Common myeloid progenitor, CD34-positive (primary cell): ENCODE results near the gene TMEM208.

Source experiments
- CTCF ChIA-PET: fragments of 350-600 bp; sonication (Branson Sonifier 250); formaldehyde crosslinking; loops from one replicate; lab custom pipeline; 2021; ENCODE audit warnings: antibody characterized with exemption; lab: Charles Lee
- POLR2A ChIA-PET: fragments of 350-600 bp; sonication (Branson Sonifier 250); formaldehyde crosslinking; loops from one replicate; lab custom pipeline; 2021; ENCODE audit warnings: antibody characterized with exemption; lab: Charles Lee
- DNase-seq, 3 donors: peaks; one replicate each; pipeline versions ENCODE4 v3.0.0 to v3.0.0-alpha.2; 2013
- H3K27ac ChIP-seq, 2 experiments: 1 replicate in 1 of 2; 2 replicates in 1 of 2; pipeline ENCODE4 v1.7.0; 2013; ENCODE audit warnings: inconsistent platforms in 2 of 2, low read length in 2 of 2, mild to moderate bottlenecking in 2 of 2, low read depth in 1 of 2, moderate library complexity in 1 of 2; ENCODE audit not compliant: severe bottlenecking in 2 of 2, insufficient read depth in 1 of 2, poor library complexity in 1 of 2
- H3K27me3 ChIP-seq, 5 experiments: replicated peaks in 2 of 5; 1 replicate in 3 of 5; 2 replicates in 2 of 5; pipeline versions ENCODE4 v1.6.1 to v1.7.0; 2013; ENCODE audit warnings: low read length in 4 of 5, mild to moderate bottlenecking in 2 of 5, moderate library complexity in 2 of 5, inconsistent platforms in 1 of 5; ENCODE audit not compliant: insufficient read depth in 5 of 5, control insufficient read depth in 4 of 5
- H3K36me3 ChIP-seq, 4 experiments: 1 replicate in 2 of 4; 2 replicates in 2 of 4; pipeline versions ENCODE4 v1.6.1 to v1.7.0; 2013; ENCODE audit warnings: low read length in 3 of 4, control low read depth in 1 of 4, mild to moderate bottlenecking in 1 of 4; ENCODE audit not compliant: control insufficient read depth in 4 of 4, insufficient read depth in 4 of 4
- H3K4me1 ChIP-seq, 4 experiments: 1 replicate in 3 of 4; 2 replicates in 1 of 4; pipeline versions ENCODE4 v1.6.1 to v1.7.1; 2013; ENCODE audit warnings: low read length in 3 of 4, mild to moderate bottlenecking in 3 of 4, control low read depth in 1 of 4, inconsistent platforms in 1 of 4, moderate library complexity in 1 of 4; ENCODE audit not compliant: control insufficient read depth in 4 of 4, insufficient read depth in 4 of 4; ENCODE audit errors: control extremely low read depth in 1 of 4
- H3K4me3 ChIP-seq, 7 experiments: 1 replicate in 4 of 7; 2 replicates in 3 of 7; pipeline versions ENCODE4 v1.5.1 to v1.7.0; 2013; ENCODE audit warnings: mild to moderate bottlenecking in 7 of 7, low read length in 6 of 7, moderate library complexity in 6 of 7, inconsistent platforms in 2 of 7, low read depth in 2 of 7, control low read depth in 1 of 7; ENCODE audit not compliant: insufficient read depth in 4 of 7, control insufficient read depth in 1 of 7; ENCODE audit errors: extremely low read depth in 1 of 7
- H3K9me3 ChIP-seq, 5 experiments: 1 replicate in 4 of 5; 2 replicates in 1 of 5; pipeline versions ENCODE4 v1.6.1 to v1.7.1; 2013; ENCODE audit warnings: low read length in 4 of 5, mild to moderate bottlenecking in 2 of 5, inconsistent platforms in 1 of 5, low read depth in 1 of 5, moderate library complexity in 1 of 5; ENCODE audit not compliant: control insufficient read depth in 4 of 5, insufficient read depth in 2 of 5; ENCODE audit errors: control extremely low read depth in 1 of 5
- WGBS: methylation state at CpG from one replicate; pipeline ENCODE4 v1.1.5; 2013; ENCODE audit not compliant: insufficient coverage; 5-methylcytosine and 5-hydroxymethylcytosine counted together

Gene TMEM208

GRCh38 chr16:67241008-67241900, 14.3 kb downstream of the TMEM208 start:
- DNase-seq = no peak
- H3K9me3 ChIP-seq = no peaks in the 10 kb centered on the region
- ChIA-PET CTCF (interaction anchor here (0.6 to 2.5 kb wide), 3 partner anchors 14 to 291 kb away, joined by 3 to 8 read pairs (median 6); partner anchors contain the start of gene TMEM208), POLR2A (interaction anchor here (2.3 kb wide), 1 partner anchor 14 kb away, joined by 6 read pairs; the partner anchor contains the start of gene TMEM208)
- peak overlapping the region in 1 of 2 experiments; percentile 72 for H3K27ac ChIP-seq
- H3K4me3 ChIP-seq = no peak overlapping the region
- H3K27me3 ChIP-seq = no peaks in the 10 kb centered on the region
- 100% methylated on average over 2 of the region's 10 CpGs for WGBS
- peaks cover 14 to 56% (median 45%) of the 10 kb centered on the region in 4 experiments for H3K4me1 ChIP-seq
- peaks cover 12 to 47% (median 26%) of the 10 kb centered on the region in 4 experiments for H3K36me3 ChIP-seq

GRCh38 chr16:67242138-67242730, 15.3 kb downstream of the TMEM208 start:
- Histone ChIP-seq H3K27me3 (no peaks in the 10 kb centered on the region), H3K4me3 (no peak overlapping the region), H3K27ac (peak overlapping the region in 1 of 2 experiments; percentile 72), H3K9me3 (no peaks in the 10 kb centered on the region), H3K36me3 (peaks cover 7 to 40% (median 21%) of the 10 kb centered on the region in 4 experiments), H3K4me1 (peaks cover 14 to 61% (median 49%) of the 10 kb centered on the region in 4 experiments)
- ChIA-PET CTCF (interaction anchor here (1.2 to 1.8 kb wide), 2 partner anchors 15 to 25 kb away, joined by 5 to 6 read pairs; partner anchors contain the start of gene TMEM208), POLR2A (interaction anchor here (2.3 kb wide), 1 partner anchor 15 kb away, joined by 6 read pairs; the partner anchor contains the start of gene TMEM208)
- 98% methylated on average over 4 of the region's 4 CpGs for WGBS
- no peak for DNase-seq

- WGBS = 89% methylated on average over 3 of the region's 4 CpGs
- no peaks in the 10 kb centered on the region for H3K27me3 ChIP-seq
- peak overlapping the region; percentile 72 to 93 for H3K27ac ChIP-seq
- POLR2A ChIA-PET = interaction anchor here (0.9 to 4.3 kb wide), 3 partner anchors 12 to 213 kb away, joined by 3 to 42 read pairs (median 7); partner anchors contain the start of gene TMEM208
- no peaks in the 10 kb centered on the region for H3K9me3 ChIP-seq
- peak overlapping the region in 2 of 7 experiments; percentile 52 to 87 for H3K4me3 ChIP-seq
- no peak for DNase-seq
- H3K4me1 ChIP-seq = peaks cover 18 to 71% (median 60%) of the 10 kb centered on the region in 4 experiments
- H3K36me3 ChIP-seq = peaks cover 2 to 27% (median 11%) of the 10 kb centered on the region in 4 experiments
- CTCF ChIA-PET = interaction anchor here (0.8 to 6.1 kb wide), 9 partner anchors 12 to 238 kb away, joined by 3 to 108 read pairs (median 5); partner anchors contain the start of genes ATP6V0D1, E2F4, EXOC3L1 and TMEM208
Observed at GRCh38 chr16:67243481-67243880, 16.6 kb downstream of the TMEM208 start.

GRCh38 chr16:67244387-67245185, 17.7 kb downstream of the TMEM208 start:
- peaks cover under 1 to 16% (median 5%) of the 10 kb centered on the region in 4 experiments for H3K36me3 ChIP-seq
- H3K4me1 ChIP-seq = peaks cover 18 to 80% (median 70%) of the 10 kb centered on the region in 4 experiments
- WGBS = 4% methylated on average over 4 of the region's 5 CpGs
- ChIA-PET CTCF (interaction anchor here (0.8 to 6.1 kb wide), 12 partner anchors 13 to 237 kb away, joined by 3 to 108 read pairs (median 6); partner anchors contain the start of genes ATP6V0D1, E2F4, EXOC3L1 and FBXL8), POLR2A (interaction anchor here (0.5 to 4.3 kb wide), 10 partner anchors 11 to 212 kb away, joined by 3 to 42 read pairs (median 4); partner anchors contain the start of genes PLEKHG4 and TMEM208)
- H3K27ac ChIP-seq = peak overlapping the region; percentile 72 to 93
- DNase-seq = peak; percentile 90 to 97 (median 95)
- no peaks in the 10 kb centered on the region for H3K9me3 ChIP-seq
- H3K4me3 ChIP-seq = peak overlapping the region in 5 of 7 experiments; percentile 26 to 94 (median 87)
- H3K27me3 ChIP-seq = peaks cover 0 to 8% (median 3%) of the 10 kb centered on the region in 5 experiments

- peak overlapping the region in 5 of 7 experiments; percentile 17 to 94 (median 91) for H3K4me3 ChIP-seq
- H3K27ac ChIP-seq = peak overlapping the region; percentile 72 to 93
- WGBS = 48% methylated on average over 3 of the region's 4 CpGs
- POLR2A ChIA-PET = interaction anchor here (0.5 to 4.3 kb wide), 6 partner anchors 12 to 128 kb away, joined by 3 to 42 read pairs (median 6); partner anchors contain the start of gene TMEM208
- peaks cover 0 to 14% (median 7%) of the 10 kb centered on the region in 5 experiments for H3K27me3 ChIP-seq
- CTCF ChIA-PET = interaction anchor here (1.0 to 6.1 kb wide), 8 partner anchors 14 to 86 kb away, joined by 3 to 108 read pairs (median 8); partner anchors contain the start of genes E2F4, FBXL8, TMEM208 and TRADD
- peaks cover 0 to 11% (median 5%) of the 10 kb centered on the region in 4 experiments for H3K36me3 ChIP-seq
- no peaks in the 10 kb centered on the region for H3K9me3 ChIP-seq
- H3K4me1 ChIP-seq = peaks cover 18 to 80% (median 70%) of the 10 kb centered on the region in 4 experiments
- no peak for DNase-seq
Observed at GRCh38 chr16:67245186-67245585, 18.3 kb downstream of the TMEM208 start.
